Activated naive CD4-positive, alpha-beta T cell treated with anti-CD3 and anti-CD28 coated beads for 36 hours (primary cell): ENCODE results near the gene DCUN1D3. TPM values are rescaled to one million over a fixed set of nuclear protein-coding genes. Genes with fewer than 3 reads are reported as not detected.

Experiments
- CTCF ChIA-PET: fragments of 350-600 bp; sonication (Branson Sonifier 250); formaldehyde crosslinking; loops from one replicate; lab custom pipeline; 2021; ENCODE audit warnings: antibody characterized with exemption; lab: Charles Lee
- DNase-seq: peaks from one replicate; pipeline ENCODE4 v3.0.0-alpha.2; 2020
- H3K27ac Mint-ChIP-seq: one replicate; pipeline ENCODE4 v1.8.0; 2021; ENCODE audit warnings: mild to moderate bottlenecking, mixed read lengths
- H3K27me3 Mint-ChIP-seq: one replicate; pipeline ENCODE4 v1.8.0; 2021; ENCODE audit warnings: low read depth, mixed read lengths
- H3K36me3 Mint-ChIP-seq: one replicate; pipeline ENCODE4 v1.8.0; 2021; ENCODE audit warnings: low read depth, mixed read lengths
- H3K4me1 Mint-ChIP-seq: one replicate; pipeline ENCODE4 v1.8.0; 2021; ENCODE audit warnings: low read depth, mixed read lengths
- H3K4me3 Mint-ChIP-seq: one replicate; pipeline ENCODE4 v1.8.0; 2021; ENCODE audit warnings: mild to moderate bottlenecking, moderate library complexity, mixed read lengths
- H3K9me3 Mint-ChIP-seq: one replicate; pipeline ENCODE4 v1.8.0; 2021; ENCODE audit warnings: mixed read lengths
- intact Hi-C: fragments of 100-400 bp; cut with micrococcal nuclease; formaldehyde crosslinking; loops from one replicate; pipeline ENCODE4 v1.15.1; 2023
- total RNA-seq, 2 experiments: library from RNA; stranded (reverse); gene quantifications; one replicate each; pipeline ENCODE4 v1.2.3, GENCODE V29; 2021

DCUN1D3 gene
- total RNA-seq, 2 experiments from 2014 or later, result 3.0 to 3.4 TPM

- H3K36me3 Mint-ChIP-seq, result peaks cover 9% of the 10 kb centered on the region
- H3K9me3 Mint-ChIP-seq, result no peaks in the 10 kb centered on the region
- no peak for DNase-seq
- H3K4me3 Mint-ChIP-seq, result no peak overlapping the region
- H3K27me3 Mint-ChIP-seq, result no peaks in the 10 kb centered on the region
- CTCF ChIA-PET, result interaction anchor here (1.1 kb wide), 1 partner anchor 18 kb away, joined by 4 read pairs; no protein-coding TSS in a partner anchor
- intact Hi-C loops, result no loop called here
- peaks cover 36% of the 10 kb centered on the region for H3K4me1 Mint-ChIP-seq
- no peak overlapping the region for H3K27ac Mint-ChIP-seq
Observed at GRCh38 chr16:20880867-20881502, 19.2 kb downstream of the DCUN1D3 start.

- no peak overlapping the region for H3K27ac Mint-ChIP-seq
- CTCF ChIA-PET, result interaction anchor here (1.1 kb wide), 1 partner anchor 19 kb away, joined by 4 read pairs; no protein-coding TSS in a partner anchor
- no peaks in the 10 kb centered on the region for H3K9me3 Mint-ChIP-seq
- intact Hi-C loops, result loop anchor here (10.0 kb wide), 1 partner anchor 1315 kb away; no protein-coding TSS in a partner anchor
- peaks cover 41% of the 10 kb centered on the region for H3K4me1 Mint-ChIP-seq
- no peak overlapping the region for H3K4me3 Mint-ChIP-seq
- no peak for DNase-seq
- peaks cover 7% of the 10 kb centered on the region for H3K36me3 Mint-ChIP-seq
- H3K27me3 Mint-ChIP-seq, result no peaks in the 10 kb centered on the region
Observed at GRCh38 chr16:20879175-20880040, 20.8 kb downstream of the DCUN1D3 start.

- Mint-ChIP-seq H3K9me3 (no peaks in the 10 kb centered on the region), H3K4me3 (no peak overlapping the region), H3K27ac (no peak overlapping the region), H3K27me3 (no peaks in the 10 kb centered on the region), H3K36me3 (peaks cover 3% of the 10 kb centered on the region), H3K4me1 (peaks cover 42% of the 10 kb centered on the region)
- intact Hi-C loops, result loop anchor here (10.0 kb wide), 1 partner anchor 1316 kb away; no protein-coding TSS in a partner anchor
- CTCF ChIA-PET, result no interaction called here
- DNase-seq, result no peak
Observed at GRCh38 chr16:20878682-20879147, 21.4 kb downstream of the DCUN1D3 start.

GRCh38 chr16:20875355-20875650, 24.9 kb downstream of the DCUN1D3 start:
- Mint-ChIP-seq H3K9me3 (no peaks in the 10 kb centered on the region), H3K27me3 (no peaks in the 10 kb centered on the region), H3K4me3 (no peak overlapping the region), H3K4me1 (peaks cover 60% of the 10 kb centered on the region), H3K27ac (no peak overlapping the region), H3K36me3 (peaks cover 4% of the 10 kb centered on the region)
- no peak for DNase-seq
- intact Hi-C loops, result loop anchor here (10.0 kb wide), 1 partner anchor 1319 kb away; no protein-coding TSS in a partner anchor
- CTCF ChIA-PET, result interaction anchor here (0.7 to 2.6 kb wide), 6 partner anchors 17 to 313 kb away, joined by 3 to 13 read pairs (median 4); no protein-coding TSS in a partner anchor

- CTCF ChIA-PET, result interaction anchor here (0.6 to 2.6 kb wide), 5 partner anchors 22 to 69 kb away, joined by 3 to 13 read pairs (median 6); no protein-coding TSS in a partner anchor
- Mint-ChIP-seq H3K27ac (peak overlapping the region; percentile 78), H3K27me3 (no peaks in the 10 kb centered on the region), H3K4me1 (peaks cover 53% of the 10 kb centered on the region), H3K36me3 (peaks cover 4% of the 10 kb centered on the region), H3K4me3 (no peak overlapping the region), H3K9me3 (no peaks in the 10 kb centered on the region)
- DNase-seq, result peak; percentile 30
- intact Hi-C loops, result loop anchor here (1.0 to 10.0 kb wide), 5 partner anchors 26 to 1321 kb away; partner anchors contain the start of genes DCUN1D3, LYRM1 and THUMPD1
Observed at GRCh38 chr16:20874088-20874581, 26.0 kb downstream of the DCUN1D3 start.

- H3K4me3 Mint-ChIP-seq, result no peak overlapping the region
Observed at GRCh38 chr16:20873331-20873730, 26.8 kb downstream of the DCUN1D3 start.

GRCh38 chr16:20871941-20872815, 28.0 kb downstream of the DCUN1D3 start:
- H3K36me3 Mint-ChIP-seq, result peaks cover 4% of the 10 kb centered on the region
- H3K4me1 Mint-ChIP-seq, result peaks cover 43% of the 10 kb centered on the region
- intact Hi-C loops, result loop anchor here (10.0 kb wide), 1 partner anchor 1323 kb away; no protein-coding TSS in a partner anchor
- no peak overlapping the region for H3K4me3 Mint-ChIP-seq
- H3K27ac Mint-ChIP-seq, result no peak overlapping the region
- no peaks in the 10 kb centered on the region for H3K9me3 Mint-ChIP-seq
- CTCF ChIA-PET, result interaction anchor here (1.4 kb wide), 1 partner anchor 22 kb away, joined by 4 read pairs; no protein-coding TSS in a partner anchor
- H3K27me3 Mint-ChIP-seq, result no peaks in the 10 kb centered on the region
- no peak for DNase-seq

More at GRCh38 chr16:20873331-20873730, 26.8 kb downstream of the DCUN1D3 start:
- Mint-ChIP-seq H3K36me3 (peaks cover 4% of the 10 kb centered on the region), H3K4me1 (peaks cover 46% of the 10 kb centered on the region), H3K9me3 (no peaks in the 10 kb centered on the region), H3K27me3 (no peaks in the 10 kb centered on the region), H3K27ac (peak overlapping the region; percentile 54)
- CTCF ChIA-PET, result interaction anchor here (2.3 kb wide), 1 partner anchor 23 kb away, joined by 13 read pairs; no protein-coding TSS in a partner anchor
- no peak for DNase-seq
- intact Hi-C loops, result loop anchor here (10.0 kb wide), 1 partner anchor 1321 kb away; no protein-coding TSS in a partner anchor

- no peaks in the 10 kb centered on the region for H3K27me3 Mint-ChIP-seq
- DNase-seq, result no peak
- intact Hi-C loops, result loop anchor here (10.0 kb wide), 1 partner anchor 1324 kb away; no protein-coding TSS in a partner anchor
- H3K4me3 Mint-ChIP-seq, result no peak overlapping the region
- no peak overlapping the region for H3K27ac Mint-ChIP-seq
- CTCF ChIA-PET, result interaction anchor here (1.4 kb wide), 1 partner anchor 21 kb away, joined by 4 read pairs; no protein-coding TSS in a partner anchor
- H3K4me1 Mint-ChIP-seq, result peaks cover 48% of the 10 kb centered on the region
- H3K9me3 Mint-ChIP-seq, result no peaks in the 10 kb centered on the region
- peaks cover 6% of the 10 kb centered on the region for H3K36me3 Mint-ChIP-seq
Observed at GRCh38 chr16:20871258-20871657, 28.9 kb downstream of the DCUN1D3 start.

GRCh38 chr16:20870122-20870820, 29.9 kb downstream of the DCUN1D3 start:
- Mint-ChIP-seq H3K27me3 (no peaks in the 10 kb centered on the region), H3K4me1 (peaks cover 50% of the 10 kb centered on the region), H3K36me3 (peaks cover 6% of the 10 kb centered on the region), H3K27ac (no peak overlapping the region), H3K9me3 (no peaks in the 10 kb centered on the region), H3K4me3 (no peak overlapping the region)
- intact Hi-C loops, result loop anchor here (10.0 kb wide), 1 partner anchor 1325 kb away; no protein-coding TSS in a partner anchor
- DNase-seq, result no peak
- CTCF ChIA-PET, result interaction anchor here (0.6 to 0.9 kb wide), 2 partner anchors 20 to 193 kb away, joined by 3 to 5 read pairs; no protein-coding TSS in a partner anchor

GRCh38 chr16:20868890-20869289, 31.3 kb downstream of the DCUN1D3 start:
- no peaks in the 10 kb centered on the region for H3K9me3 Mint-ChIP-seq
- DNase-seq, result no peak
- no peak overlapping the region for H3K4me3 Mint-ChIP-seq
- no peak overlapping the region for H3K27ac Mint-ChIP-seq
- H3K27me3 Mint-ChIP-seq, result no peaks in the 10 kb centered on the region
- CTCF ChIA-PET, result interaction anchor here (1.6 kb wide), 1 partner anchor 18 kb away, joined by 7 read pairs; no protein-coding TSS in a partner anchor
- peaks cover 42% of the 10 kb centered on the region for H3K4me1 Mint-ChIP-seq
- intact Hi-C loops, result no loop called here
- peaks cover 9% of the 10 kb centered on the region for H3K36me3 Mint-ChIP-seq
